B cell (primary cell): Measurements from ENCODE around the gene STK33. TPM values are rescaled to one million over a fixed set of nuclear protein-coding genes. Genes with fewer than 3 reads are reported as not detected.

Source experiments
- ATAC-seq: fragments of 200-7000 bp; cut with Tn5 transposase; one replicate; pipeline ENCODE4 v1.10.0; 2021; ENCODE audit warnings: low read depth, mild to moderate bottlenecking, moderate number of reproducible peaks, moderate library complexity
- CTCF ChIA-PET: fragments of 350-600 bp; sonication (Branson Sonifier 250); formaldehyde crosslinking; loops from one replicate; lab custom pipeline; 2021; ENCODE audit warnings: antibody characterized with exemption, inconsistent platforms; lab: Charles Lee
- POLR2A ChIA-PET: fragments of 350-600 bp; sonication (Branson Sonifier 250); formaldehyde crosslinking; loops from one replicate; lab custom pipeline; 2021; ENCODE audit warnings: antibody characterized with exemption; lab: Charles Lee
- DNase-seq: peaks from one replicate; pipeline ENCODE4 v3.0.0; 2013
- H2AFZ ChIP-seq: 2 replicates; pipeline ENCODE4 v1.6.1; 2012; ENCODE audit warnings: mild to moderate bottlenecking, low read depth, low read length; ENCODE audit not compliant: insufficient read depth, poor library complexity, severe bottlenecking
- H3K27ac ChIP-seq, 2 donors: 1 replicate in 1 of 2; 2 replicates in 1 of 2; pipeline ENCODE4 v1.5.1; 2012 to 2013; ENCODE audit warnings: low read length in 2 of 2, mild to moderate bottlenecking in 2 of 2, moderate library complexity in 1 of 2
- H3K27me3 ChIP-seq, 4 experiments: fragments of 200-600 bp in 1 of 4; sonication (generic) in 1 of 4; replicated peaks in 1 of 4; 1 replicate in 2 of 4; 2 replicates in 2 of 4; pipeline versions ENCODE4 v1.6.1 to v1.7.0; 2013 to 2016; ENCODE audit warnings: low read length in 3 of 4, mild to moderate bottlenecking in 2 of 4, mixed read lengths in 1 of 4, moderate library complexity in 1 of 4; ENCODE audit not compliant: insufficient read depth in 4 of 4, control insufficient read depth in 3 of 4; ENCODE audit errors: control extremely low read depth in 1 of 4
- H3K36me3 ChIP-seq, 2 experiments: replicated peaks in 1 of 2; 1 replicate in 1 of 2; 2 replicates in 1 of 2; pipeline versions ENCODE4 v1.6.1 to v1.7.1; 2013; ENCODE audit warnings: low read length in 1 of 2; ENCODE audit not compliant: insufficient read depth in 2 of 2, control insufficient read depth in 1 of 2; ENCODE audit errors: control extremely low read depth in 1 of 2, extremely low read depth in 1 of 2
- H3K4me1 ChIP-seq, 2 donors: fragments of 200-600 bp in 1 of 2; sonication (generic) in 1 of 2; 1 replicate in 1 of 2; 2 replicates in 1 of 2; pipeline versions ENCODE4 v1.5.1 to v1.6.1; 2013 to 2017; ENCODE audit warnings: low read length in 2 of 2; ENCODE audit not compliant: control insufficient read depth in 2 of 2, insufficient read depth in 2 of 2
- H3K4me2 ChIP-seq: replicated peaks from 2 replicates; pipeline ENCODE3; 2012; ENCODE audit warnings: mild to moderate bottlenecking, low read depth, low read length; ENCODE audit not compliant: poor library complexity, severe bottlenecking
- H3K4me3 ChIP-seq, 5 experiments: fragments of 200-600 bp in 1 of 5; sonication (generic) in 1 of 5; 1 replicate in 3 of 5; 2 replicates in 2 of 5; pipeline versions ENCODE4 v1.5.1 to v1.7.0; 2011 to 2016; ENCODE audit warnings: low read length in 4 of 5, mild to moderate bottlenecking in 4 of 5, low read depth in 2 of 5, control low read depth in 1 of 5, moderate library complexity in 1 of 5; ENCODE audit not compliant: insufficient read depth in 1 of 5; ENCODE audit errors: control extremely low read depth in 1 of 5, extremely low read depth in 1 of 5
- H3K79me2 ChIP-seq: fragments of 200-600 bp; sonication (generic); one replicate; pipeline ENCODE4 v1.6.0; 2016; ENCODE audit warnings: low read length; ENCODE audit not compliant: control insufficient read depth, insufficient read depth
- H3K9ac ChIP-seq: fragments of 200-600 bp; sonication (generic); 2 replicates; pipeline ENCODE4 v1.6.1; 2017; ENCODE audit warnings: mild to moderate bottlenecking, low read length, moderate library complexity
- H3K9me3 ChIP-seq, 3 donors: one replicate each; pipeline versions ENCODE4 v1.6.1 to v1.7.1; 2013; ENCODE audit warnings: low read length in 2 of 3; ENCODE audit not compliant: control insufficient read depth in 2 of 3, insufficient read depth in 1 of 3; ENCODE audit errors: control extremely low read depth in 1 of 3
- H4K20me1 ChIP-seq: 2 replicates; pipeline ENCODE4 v1.6.0; 2012; ENCODE audit warnings: mild to moderate bottlenecking, low read length; ENCODE audit not compliant: insufficient read depth, control insufficient read depth, poor library complexity, severe bottlenecking
- H3K27ac Mint-ChIP-seq: one replicate; pipeline ENCODE4 v1.8.0; 2021; ENCODE audit warnings: mixed read lengths
- H3K27me3 Mint-ChIP-seq: one replicate; pipeline ENCODE4 v1.8.0; 2021; ENCODE audit warnings: mixed read lengths
- H3K4me1 Mint-ChIP-seq: one replicate; pipeline ENCODE4 v1.8.0; 2021; ENCODE audit warnings: mixed read lengths
- H3K4me3 Mint-ChIP-seq: one replicate; pipeline ENCODE4 v1.8.0; 2021; ENCODE audit warnings: mixed read lengths
- H3K9me3 Mint-ChIP-seq: one replicate; pipeline ENCODE4 v1.8.0; 2022; ENCODE audit warnings: mixed read lengths; ENCODE audit not compliant: insufficient read depth
- CTCF ChIP-seq: fragments of 200-600 bp; IDR thresholded peaks from one replicate; pipeline ENCODE4 v1.8.0; 2022; ENCODE audit warnings: antibody characterized with exemption, mild to moderate bottlenecking
- EZH2 ChIP-seq: IDR thresholded peaks from 2 replicates; pipeline ENCODE4 v1.6.1; 2012; ENCODE audit warnings: borderline replicate concordance, low read depth, mild to moderate bottlenecking, moderate library complexity, low read length; ENCODE audit not compliant: insufficient read depth, poor library complexity, severe bottlenecking
- WGBS: methylation state at CpG from one replicate; pipeline ENCODE4 v1.1.5; 2013; ENCODE audit warnings: missing lambda C conversion rate; ENCODE audit not compliant: insufficient coverage; 5-methylcytosine and 5-hydroxymethylcytosine counted together
- intact Hi-C: fragments of 100-400 bp; cut with micrococcal nuclease; formaldehyde crosslinking; loops from one replicate; pipeline ENCODE4 v1.10.0; 2022
- polyA plus RNA-seq: library from polyadenylated mRNA; depleted of rRNA; stranded (reverse); fragments of >200 nt; gene quantifications from 2 replicates; pipeline ENCODE4 v1.2.3, GENCODE V29; 2012
- total RNA-seq, 2 donors: library from RNA; stranded (reverse); fragments of 120-200 nt in 1 of 2; gene quantifications; 1 replicate in 1 of 2; 2 replicates in 1 of 2; pipeline versions ENCODE4 v1.2.3 to v1.2.4, GENCODE V29; 2013 to 2022

STK33 gene
- total and polyA plus RNA-seq, 2 donors (not counting 1 experiment from before 2014, with no cell fraction given), result 3.1 to 9.3 TPM

GRCh38 chr11:8584511-8584910 is 9.5 kb downstream of the STK33 start:
- Histone ChIP-seq H3K9ac (no peak overlapping the region), H3K4me2 (no peak overlapping the region), H3K9me3 (peaks cover 0 to 1% (median 0%) of the 10 kb centered on the region in 3 donors), H3K4me3 (no peak overlapping the region), H2AFZ (no peak overlapping the region), H3K79me2 (no peaks in the 10 kb centered on the region), H4K20me1 (no peaks in the 10 kb centered on the region), H3K36me3 (no peaks in the 10 kb centered on the region), H3K4me1 (no peaks in the 10 kb centered on the region), H3K27ac (no peak overlapping the region), H3K27me3 (no peaks in the 10 kb centered on the region)
- 88% methylated on average over 2 of the region's 2 CpGs for WGBS
- no peaks in the 10 kb centered on the region for H3K27me3 Mint-ChIP-seq
- H3K9me3 Mint-ChIP-seq, result peaks cover 10% of the 10 kb centered on the region
- ATAC-seq (no peak), DNase-seq (no peak)
- no peak overlapping the region for H3K4me3 Mint-ChIP-seq
- H3K4me1 Mint-ChIP-seq, result peaks cover 4% of the 10 kb centered on the region
- H3K27ac Mint-ChIP-seq, result no peak overlapping the region
- no peak for TF ChIP-seq CTCF
- TF ChIP-seq EZH2, result no peak
- ChIA-PET CTCF (interaction anchor here (0.7 to 1.8 kb wide), 4 partner anchors 17 to 391 kb away, joined by 3 to 5 read pairs (median 4); no protein-coding TSS in a partner anchor), POLR2A (interaction anchor here (0.6 kb wide), 2 partner anchors 365 to 1114 kb away, joined by 3 to 4 read pairs; no protein-coding TSS in a partner anchor)
- intact Hi-C loops, result no loop called here

GRCh38 chr11:8584082-8584481 is 9.9 kb downstream of the STK33 start:
- peaks cover 10% of the 10 kb centered on the region for H3K9me3 Mint-ChIP-seq
- POLR2A ChIA-PET, result interaction anchor here (0.6 kb wide), 2 partner anchors 366 to 1114 kb away, joined by 3 to 4 read pairs; no protein-coding TSS in a partner anchor
- no peak overlapping the region for H3K27ac Mint-ChIP-seq

More at GRCh38 chr11:8584082-8584481, 9.9 kb downstream of the STK33 start:
- intact Hi-C loops, result no loop called here
- H3K4me2 ChIP-seq, result no peak overlapping the region
- no peaks in the 10 kb centered on the region for H4K20me1 ChIP-seq
- H3K79me2 ChIP-seq, result no peaks in the 10 kb centered on the region
- H3K4me3 ChIP-seq, result no peak overlapping the region
- no peak for TF ChIP-seq EZH2
- no peak for TF ChIP-seq CTCF
- no CpG with 5 or more reads among the region's 1 CpG for WGBS
- H3K36me3 ChIP-seq, result no peaks in the 10 kb centered on the region
- CTCF ChIA-PET, result interaction anchor here (0.7 to 1.8 kb wide), 4 partner anchors 17 to 391 kb away, joined by 3 to 5 read pairs (median 4); no protein-coding TSS in a partner anchor
- ATAC-seq (no peak), DNase-seq (no peak)
- no peaks in the 10 kb centered on the region for H3K27me3 Mint-ChIP-seq
- no peaks in the 10 kb centered on the region for H3K4me1 ChIP-seq
- peaks cover 0 to 1% (median 0%) of the 10 kb centered on the region in 3 donors for H3K9me3 ChIP-seq
- H3K4me3 Mint-ChIP-seq, result no peak overlapping the region
- H3K9ac ChIP-seq, result no peak overlapping the region
- no peaks in the 10 kb centered on the region for H3K27me3 ChIP-seq
- H3K27ac ChIP-seq, result no peak overlapping the region
- H3K4me1 Mint-ChIP-seq, result peaks cover 4% of the 10 kb centered on the region
- H2AFZ ChIP-seq, result no peak overlapping the region
